ENCODE measurements around the gene BBC3.

The BBC3 gene

DNA sequence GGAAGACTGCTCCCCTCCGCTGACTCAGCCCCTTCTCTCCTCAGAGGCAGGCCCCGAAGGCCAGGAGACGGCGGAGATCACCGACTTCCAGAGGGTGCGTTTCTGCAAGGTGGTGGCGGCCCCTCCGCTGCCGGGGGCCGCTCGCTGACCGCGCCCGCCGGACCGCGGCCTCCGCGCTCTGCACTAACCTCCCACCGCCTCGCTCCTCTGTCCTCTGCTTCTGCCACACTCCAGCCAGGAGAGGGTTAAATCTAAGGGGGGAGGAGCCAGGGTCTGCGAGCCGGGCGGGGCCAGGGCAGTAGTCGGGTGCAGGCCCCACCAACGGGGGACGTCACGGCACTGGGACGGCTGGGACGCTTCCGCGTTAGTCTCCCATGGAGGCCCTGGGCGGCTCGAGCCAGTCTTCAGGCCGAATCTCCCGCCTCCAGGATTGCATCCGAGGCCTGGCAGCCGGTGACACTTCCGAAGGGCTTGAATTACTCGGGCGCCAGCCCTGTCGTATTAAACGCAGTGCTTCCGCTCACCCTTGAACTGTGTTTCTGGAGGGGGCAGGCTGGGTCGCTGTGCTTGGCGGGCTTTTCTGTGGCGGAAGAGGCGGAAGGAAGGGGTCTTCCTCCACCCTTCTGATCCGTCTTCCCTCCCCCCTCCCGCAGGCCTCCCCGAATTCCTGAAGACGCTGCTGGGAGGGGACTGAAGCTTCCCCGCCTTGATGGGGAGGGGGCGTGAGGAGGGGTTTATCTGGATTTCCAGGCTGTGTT, 42.5 kb upstream of the BBC3 start:
- peak overlapping the region; percentile 79 for H3K4me3 ChIP-seq (ENCODE audit: low read length)
- peak; percentile 92 for DNase-seq (ENCODE audit: low read depth)
- no peak for TF ChIP-seq CTCF (conservative IDR thresholded peaks at IDR 0.05; ENCODE audit: low read length)

- peak; percentile 28 for TF ChIP-seq CTCF (conservative IDR thresholded peaks at IDR 0.05; ENCODE audit: low read length)
- peak; percentile 71 for DNase-seq (ENCODE audit: low read depth)
- H3K4me3 ChIP-seq (ENCODE audit: low read length) = peak overlapping the region; percentile 79
Observed at GRCh38 chr19:47272448-47273312, 41.7 kb upstream of the BBC3 start.

GRCh38 chr19:47271949-47272348, 41.0 kb upstream of the BBC3 start:
- TF ChIP-seq CTCF (conservative IDR thresholded peaks at IDR 0.05; ENCODE audit: low read length) = no peak
- no peak for DNase-seq (ENCODE audit: low read depth)
- no peak overlapping the region for H3K4me3 ChIP-seq (ENCODE audit: low read length)

DNA sequence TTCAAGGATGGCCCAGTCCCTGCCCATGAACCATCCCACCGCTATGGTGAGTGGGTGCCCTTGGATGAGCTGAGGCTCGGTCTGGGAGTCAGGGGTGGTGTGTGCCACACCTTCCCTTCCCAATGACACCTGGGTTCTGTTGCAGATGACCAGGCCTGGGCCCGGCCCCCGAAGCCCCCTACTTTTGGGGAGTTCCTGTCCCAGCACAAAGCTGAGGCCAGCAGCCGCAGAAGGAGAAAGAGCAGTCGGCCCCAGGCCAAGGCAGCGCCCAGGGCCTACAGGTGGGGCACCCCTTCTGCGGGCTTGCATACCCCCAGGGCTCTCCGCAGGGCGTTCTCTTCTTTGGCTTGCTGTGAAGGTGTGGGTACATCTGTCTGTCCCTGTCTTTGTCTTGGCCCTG, 39.4 kb upstream of the BBC3 start:
- DNase-seq (ENCODE audit: low read depth) = no peak
- no peak for TF ChIP-seq CTCF (conservative IDR thresholded peaks at IDR 0.05; ENCODE audit: low read length)
- no peak overlapping the region for H3K4me3 ChIP-seq (ENCODE audit: low read length)

- TF ChIP-seq CTCF (conservative IDR thresholded peaks at IDR 0.05; ENCODE audit: low read length) = no peak
- no peak for DNase-seq (ENCODE audit: low read depth)
- no peak overlapping the region for H3K4me3 ChIP-seq (ENCODE audit: low read length)
Observed at GRCh38 chr19:47269596-47269995, 38.6 kb upstream of the BBC3 start.

DNA sequence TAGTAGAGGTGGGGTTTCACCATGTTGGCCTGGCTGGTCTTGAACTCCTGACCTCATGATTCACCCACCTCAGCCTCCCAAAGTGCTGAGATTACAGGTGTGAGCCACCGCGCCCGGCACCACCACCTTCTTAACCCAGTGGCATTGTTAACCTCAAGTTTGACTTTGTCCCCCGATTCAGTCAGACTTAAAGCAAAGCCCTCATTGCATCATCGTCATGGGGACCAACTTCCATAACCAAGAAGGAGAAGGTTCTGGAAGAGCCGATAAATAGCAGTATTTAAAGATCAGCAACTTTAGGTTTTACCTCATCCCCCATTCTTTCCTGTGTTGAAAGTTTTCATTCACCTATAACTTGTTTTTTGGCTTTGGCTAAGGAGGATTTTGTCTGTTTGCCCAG, 37.0 kb upstream of the BBC3 start:
- DNase-seq (ENCODE audit: low read depth) = no peak
- TF ChIP-seq CTCF (conservative IDR thresholded peaks at IDR 0.05; ENCODE audit: low read length) = no peak
- H3K4me3 ChIP-seq (ENCODE audit: low read length) = no peak overlapping the region
